Fibroblast of the aortic adventitia (primary cell): Measurements from ENCODE around the gene ZDHHC3. TPM values are rescaled to one million over a fixed set of nuclear protein-coding genes. Genes with fewer than 3 reads are reported as not detected.
A peak's percentile ranks its signal among the peaks of the same experiment; 100 is the strongest.

Experiments
- DNase-seq: peaks from one replicate; pipeline ENCODE4 v3.0.0-alpha.2; 2010; ENCODE audit warnings: low read depth
- H3K4me3 ChIP-seq: 2 replicates; pipeline ENCODE4 v1.5.1; 2011; ENCODE audit warnings: low read depth, mild to moderate bottlenecking, control low read depth, low read length, moderate library complexity
- total RNA-seq: library from RNA; depleted of rRNA; stranded (reverse); fragments of >200 nt; gene quantifications from 2 replicates; pipeline ENCODE4 v1.2.3, GENCODE V29; 2012; ENCODE audit warnings: low replicate concordance
- TF ChIP-seq, protein P1 (sequence below): IDR thresholded peaks from 2 replicates; pipeline ENCODE4 v1.5.1; 2011; ENCODE audit warnings: mild to moderate bottlenecking, low read length, control low read depth, inconsistent platforms; ENCODE audit not compliant: insufficient read depth

ZDHHC3 gene
- total RNA-seq, 1 donor: 60.2 TPM

DNA sequence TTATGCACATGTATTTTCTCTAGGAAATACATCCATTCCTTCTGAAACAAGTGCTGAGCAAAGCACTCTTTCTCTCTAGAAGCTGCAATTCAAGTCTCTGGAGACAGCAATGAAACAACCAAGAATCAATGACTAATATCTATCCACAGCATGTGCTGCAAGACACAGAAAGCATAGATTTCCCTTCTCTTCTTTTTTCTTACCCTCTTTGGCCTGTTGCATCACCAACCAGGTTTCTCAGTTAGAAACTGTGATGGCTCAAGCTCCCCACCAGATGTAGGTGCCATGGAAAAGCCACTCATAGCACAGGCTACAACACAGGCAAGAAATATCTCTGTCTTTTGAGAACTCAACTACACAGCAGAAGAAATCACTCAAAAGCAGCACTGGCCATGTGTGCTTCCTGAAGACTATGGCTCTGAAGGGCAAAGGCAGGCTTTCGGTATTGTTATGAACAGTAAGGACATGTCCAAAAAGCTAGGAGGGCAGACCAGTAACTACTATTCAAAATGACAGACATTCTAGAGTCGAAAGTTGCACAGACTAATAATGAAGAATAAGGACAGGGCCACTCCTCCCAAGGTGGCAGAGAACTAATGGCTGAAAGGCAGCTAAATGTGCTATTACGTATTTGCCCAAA lies 15.5 kb downstream of the ZDHHC3 start:
- TF ChIP-seq, protein P1, sequence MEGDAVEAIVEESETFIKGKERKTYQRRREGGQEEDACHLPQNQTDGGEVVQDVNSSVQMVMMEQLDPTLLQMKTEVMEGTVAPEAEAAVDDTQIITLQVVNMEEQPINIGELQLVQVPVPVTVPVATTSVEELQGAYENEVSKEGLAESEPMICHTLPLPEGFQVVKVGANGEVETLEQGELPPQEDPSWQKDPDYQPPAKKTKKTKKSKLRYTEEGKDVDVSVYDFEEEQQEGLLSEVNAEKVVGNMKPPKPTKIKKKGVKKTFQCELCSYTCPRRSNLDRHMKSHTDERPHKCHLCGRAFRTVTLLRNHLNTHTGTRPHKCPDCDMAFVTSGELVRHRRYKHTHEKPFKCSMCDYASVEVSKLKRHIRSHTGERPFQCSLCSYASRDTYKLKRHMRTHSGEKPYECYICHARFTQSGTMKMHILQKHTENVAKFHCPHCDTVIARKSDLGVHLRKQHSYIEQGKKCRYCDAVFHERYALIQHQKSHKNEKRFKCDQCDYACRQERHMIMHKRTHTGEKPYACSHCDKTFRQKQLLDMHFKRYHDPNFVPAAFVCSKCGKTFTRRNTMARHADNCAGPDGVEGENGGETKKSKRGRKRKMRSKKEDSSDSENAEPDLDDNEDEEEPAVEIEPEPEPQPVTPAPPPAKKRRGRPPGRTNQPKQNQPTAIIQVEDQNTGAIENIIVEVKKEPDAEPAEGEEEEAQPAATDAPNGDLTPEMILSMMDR: no peak
- DNase-seq: peak; percentile 29

DNA sequence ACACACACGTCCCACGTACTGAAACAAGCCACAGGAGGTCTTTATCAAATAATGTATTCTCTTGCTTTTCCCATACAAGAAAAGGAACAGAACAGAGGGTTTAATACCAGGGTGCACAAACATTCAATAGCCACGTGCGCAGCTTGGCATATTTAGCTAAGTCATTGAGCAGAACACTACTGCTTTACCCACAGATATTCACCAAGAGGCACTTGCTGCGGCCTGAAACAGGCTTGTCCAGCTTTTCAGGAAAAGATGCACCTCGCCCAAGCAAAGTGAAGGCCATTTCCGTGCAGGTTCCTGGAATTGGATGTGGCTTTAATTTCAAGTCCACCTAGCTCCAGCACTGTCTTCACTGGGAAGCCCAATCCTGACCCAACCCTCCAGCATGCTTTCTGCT lies 17.6 kb downstream of the ZDHHC3 start:
- DNase-seq: no peak
- TF ChIP-seq, protein P1: no peak
- no peak overlapping the region for H3K4me3 ChIP-seq

More for the DNA sequence above, 15.5 kb downstream of the ZDHHC3 start:
- no peak overlapping the region for H3K4me3 ChIP-seq

DNA sequence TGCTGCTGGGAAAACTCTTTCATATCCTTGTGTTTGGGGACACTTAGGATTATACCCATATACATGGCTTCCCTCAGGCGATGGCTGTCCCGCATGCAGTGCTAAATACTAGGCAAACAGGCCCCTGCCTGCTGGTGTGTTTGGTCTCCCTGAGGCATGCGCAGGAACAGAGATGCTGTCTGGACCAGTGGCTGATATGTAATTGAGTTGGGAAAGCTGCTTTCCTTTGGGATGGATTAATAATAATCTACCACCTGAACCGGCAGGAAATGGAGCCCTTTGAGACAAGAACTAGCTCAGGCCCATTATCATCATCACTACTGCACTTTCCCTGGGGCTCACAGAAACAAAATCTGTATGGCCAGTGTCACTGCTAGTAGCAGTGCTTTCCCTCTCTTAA lies 18.0 kb downstream of the ZDHHC3 start:
- TF ChIP-seq, protein P1: no peak
- no peak overlapping the region for H3K4me3 ChIP-seq
- no peak for DNase-seq

DNA sequence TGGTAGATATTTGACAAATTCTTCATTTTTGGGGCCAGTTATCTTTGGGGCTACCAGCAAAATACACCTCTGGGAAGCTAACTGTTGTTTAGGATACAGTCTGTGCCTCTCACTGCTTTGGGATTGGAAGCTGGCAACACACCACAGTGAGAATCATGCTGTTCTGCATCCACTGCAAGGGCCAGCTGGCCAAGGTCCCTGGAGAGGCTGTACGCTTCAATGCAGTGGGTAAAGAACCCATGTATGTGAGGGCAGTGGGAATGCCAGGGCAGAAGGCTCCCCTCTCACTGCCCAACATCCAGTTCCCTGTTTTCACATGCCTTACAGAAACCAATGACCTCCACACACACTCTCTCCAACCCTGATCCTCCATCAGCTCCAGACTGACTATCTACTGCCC lies 20.1 kb downstream of the ZDHHC3 start:
- TF ChIP-seq, protein P1: no peak
- no peak for DNase-seq
- no peak overlapping the region for H3K4me3 ChIP-seq

DNA sequence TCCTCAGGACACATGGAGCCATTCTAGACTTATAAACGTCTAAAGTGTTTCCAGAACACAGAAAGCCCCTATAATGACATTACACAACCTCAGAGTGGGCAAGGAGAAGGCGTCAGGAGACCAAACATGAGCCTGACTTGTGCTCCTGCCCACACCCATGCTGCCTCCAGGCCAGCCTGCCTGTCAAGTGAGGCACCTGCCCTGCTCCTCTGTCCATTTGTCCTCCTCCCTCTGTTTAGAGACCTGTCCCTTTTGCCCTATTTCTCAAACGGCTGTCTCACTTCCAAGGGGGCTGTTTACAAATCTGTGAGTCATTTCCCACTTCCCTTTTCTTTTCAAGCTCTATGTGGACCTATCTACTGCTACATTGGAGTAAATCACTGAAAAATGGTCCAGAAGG lies 21.0 kb downstream of the ZDHHC3 start:
- H3K4me3 ChIP-seq: no peak overlapping the region
- DNase-seq: peak; percentile 19
- TF ChIP-seq, protein P1: no peak

DNA sequence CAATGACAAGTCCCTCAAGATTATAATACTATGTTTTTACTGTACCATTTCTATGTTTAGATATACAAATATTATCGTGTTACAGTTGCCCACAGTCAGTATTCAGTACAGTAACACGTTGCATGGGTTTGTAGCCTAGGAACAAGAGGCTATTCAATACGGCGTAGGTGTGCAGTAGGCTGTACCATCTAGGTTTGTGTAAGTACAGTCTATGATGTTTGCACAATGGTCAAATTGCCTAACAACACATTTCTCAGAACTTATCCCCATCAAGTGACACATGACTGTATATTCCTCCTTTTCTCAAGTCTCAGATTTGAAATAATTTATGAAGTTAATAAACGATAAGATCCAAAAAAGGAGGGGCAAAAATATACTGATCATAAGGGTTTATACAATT lies 21.7 kb downstream of the ZDHHC3 start:
- H3K4me3 ChIP-seq: no peak overlapping the region
- DNase-seq: no peak
- TF ChIP-seq, protein P1: no peak

DNA sequence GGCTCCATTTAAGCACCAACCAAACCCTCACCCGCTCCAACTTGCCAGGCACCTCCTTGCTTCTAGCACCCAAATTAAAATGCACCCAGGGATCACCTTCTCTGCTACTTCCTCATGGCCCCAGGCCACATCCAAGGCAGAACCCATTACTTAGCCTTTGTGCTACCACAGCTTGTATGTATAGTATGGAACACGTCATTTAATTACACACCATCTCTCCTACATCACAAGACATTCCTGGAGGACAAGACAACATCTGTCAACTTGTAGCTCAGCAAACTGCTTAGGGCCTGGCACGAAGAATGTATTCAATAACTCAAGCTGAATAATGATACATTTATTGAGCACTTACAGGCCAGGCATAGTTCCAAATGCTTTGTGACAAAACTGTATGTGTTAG lies 23.3 kb downstream of the ZDHHC3 start:
- DNase-seq: no peak
- H3K4me3 ChIP-seq: no peak overlapping the region
- TF ChIP-seq, protein P1: no peak
